ENCODE measurements around the gene LASP1NB.
A peak's percentile ranks its signal among the peaks of the same experiment; 100 is the strongest.

The LASP1NB gene

DNA sequence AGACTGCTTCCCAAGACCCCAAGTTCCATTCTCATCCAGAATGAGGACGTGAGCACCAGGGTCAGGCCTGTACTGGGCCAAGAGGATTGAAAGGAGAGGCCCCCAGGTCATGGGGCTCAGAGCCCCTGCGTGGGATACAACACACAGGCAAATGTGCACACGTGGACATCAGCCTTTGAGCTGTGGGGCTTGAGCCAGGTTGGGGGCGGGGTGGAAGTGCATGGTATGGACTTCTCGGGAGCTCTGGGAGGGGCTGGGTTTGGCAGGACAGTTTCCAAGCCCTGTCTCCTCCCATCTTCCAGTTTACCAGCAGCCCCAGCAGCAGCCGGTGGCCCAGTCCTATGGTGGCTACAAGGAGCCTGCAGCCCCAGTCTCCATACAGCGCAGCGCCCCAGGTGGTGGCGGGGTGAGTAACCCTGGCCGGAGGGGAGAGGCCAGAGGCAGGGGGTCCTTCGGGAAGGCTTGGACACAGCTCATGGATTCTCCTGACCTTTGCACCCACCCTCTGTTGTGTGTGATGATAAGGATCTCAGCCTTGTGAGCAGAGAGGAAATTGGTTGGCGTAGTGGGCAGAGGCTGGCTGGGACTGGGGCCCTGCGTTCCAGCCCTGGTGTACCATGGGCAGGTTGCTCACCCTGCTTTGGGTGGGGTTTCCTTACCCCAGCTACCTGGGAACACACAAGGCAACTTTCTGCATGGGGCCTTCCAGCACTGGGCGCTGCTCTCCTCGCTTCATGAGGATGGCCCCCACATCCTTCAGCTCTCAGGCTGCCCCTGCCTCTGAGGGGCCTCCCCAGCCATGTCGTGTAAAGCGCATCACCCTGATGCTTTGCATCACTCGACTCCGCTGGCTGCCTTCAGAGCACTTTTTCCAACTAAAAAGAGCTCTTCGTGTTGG lies 10.4 kb upstream of the LASP1NB start (continued):
- no peak for TF ChIP-seq ISX (CRISPR knock-in tag; conservative IDR thresholded peaks at IDR 0.05)
- TF ChIP-seq ZNF713 (CRISPR knock-in tag; IDR thresholded peaks at IDR 0.05): no peak
- TF ChIP-seq ZNF326 (CRISPR knock-in tag; IDR thresholded peaks at IDR 0.05; ENCODE audit: borderline replicate concordance): no peak
- TF ChIP-seq ZNF598 (CRISPR knock-in tag; IDR thresholded peaks at IDR 0.05; ENCODE audit: borderline replicate concordance): no peak
- no peak for TF ChIP-seq RNF2 (conservative IDR thresholded peaks at IDR 0.05; ENCODE audit: low read depth)
- TF ChIP-seq ZNF773 (CRISPR knock-in tag; IDR thresholded peaks at IDR 0.05; ENCODE audit: borderline replicate concordance): no peak
- no peak for TF ChIP-seq MEIS2 (CRISPR knock-in tag; IDR thresholded peaks at IDR 0.05)
- TF ChIP-seq SOX6 (IDR thresholded peaks at IDR 0.05): no peak
- peak; percentile 92 for TF ChIP-seq SOX6 (CRISPR knock-in tag; IDR thresholded peaks at IDR 0.05)
- TF ChIP-seq ZMYM2 (CRISPR knock-in tag; IDR thresholded peaks at IDR 0.05): peak; percentile 81; the same call in 1 of the 2 replicates
- TF ChIP-seq ZFP41 (CRISPR knock-in tag; IDR thresholded peaks at IDR 0.05; ENCODE audit: borderline replicate concordance): no peak
- no peak for TF ChIP-seq SRF (IDR thresholded peaks at IDR 0.05; ENCODE audit: low read depth, low read length)
- no peak for TF ChIP-seq KDM1A (CRISPR knock-in tag; IDR thresholded peaks at IDR 0.05)
- no peak; the same call in 1 of the 2 replicates for TF ChIP-seq SPEN (CRISPR knock-in tag; IDR thresholded peaks at IDR 0.05; ENCODE audit: low read depth)
- TF ChIP-seq, protein P1, sequence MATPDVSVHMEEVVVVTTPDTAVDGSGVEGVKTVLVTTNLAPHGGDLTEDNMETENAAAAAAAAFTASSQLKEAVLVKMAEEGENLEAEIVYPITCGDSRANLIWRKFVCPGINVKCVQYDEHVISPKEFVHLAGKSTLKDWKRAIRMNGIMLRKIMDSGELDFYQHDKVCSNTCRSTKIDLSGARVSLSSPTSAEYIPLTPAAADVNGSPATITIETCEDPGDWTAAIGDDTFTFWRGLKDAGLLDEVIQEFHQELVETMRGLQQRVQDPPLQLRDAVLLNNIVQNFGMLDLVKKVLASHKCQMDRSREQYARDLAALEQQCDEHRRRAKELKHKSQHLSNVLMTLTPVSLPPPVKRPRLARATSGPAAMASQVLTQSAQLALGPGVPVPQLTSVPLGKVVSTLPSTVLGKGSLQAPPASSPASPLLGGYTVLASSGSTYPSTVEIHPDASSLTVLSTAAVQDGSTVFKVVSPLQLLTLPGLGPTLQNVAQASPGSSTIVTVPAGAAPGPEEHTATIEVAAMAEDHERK (CRISPR knock-in tag; IDR thresholded peaks at IDR 0.05; ENCODE audit: low read depth): no peak
- TF ChIP-seq TOPORS (CRISPR knock-in tag; IDR thresholded peaks at IDR 0.05): no peak
- TF ChIP-seq ZNF260 (CRISPR knock-in tag; IDR thresholded peaks at IDR 0.05; ENCODE audit: borderline replicate concordance, low read depth): no peak
- no peak; the same call in none of the 2 replicates for TF ChIP-seq PITX1 (CRISPR knock-in tag; IDR thresholded peaks at IDR 0.05)
- no peak for TF ChIP-seq TCF7L2 (IDR thresholded peaks at IDR 0.05; ENCODE audit: low read depth, low read length)
- no peak for TF ChIP-seq MAF1 (CRISPR knock-in tag; IDR thresholded peaks at IDR 0.05; ENCODE audit: borderline replicate concordance)
- TF ChIP-seq, protein P2, sequence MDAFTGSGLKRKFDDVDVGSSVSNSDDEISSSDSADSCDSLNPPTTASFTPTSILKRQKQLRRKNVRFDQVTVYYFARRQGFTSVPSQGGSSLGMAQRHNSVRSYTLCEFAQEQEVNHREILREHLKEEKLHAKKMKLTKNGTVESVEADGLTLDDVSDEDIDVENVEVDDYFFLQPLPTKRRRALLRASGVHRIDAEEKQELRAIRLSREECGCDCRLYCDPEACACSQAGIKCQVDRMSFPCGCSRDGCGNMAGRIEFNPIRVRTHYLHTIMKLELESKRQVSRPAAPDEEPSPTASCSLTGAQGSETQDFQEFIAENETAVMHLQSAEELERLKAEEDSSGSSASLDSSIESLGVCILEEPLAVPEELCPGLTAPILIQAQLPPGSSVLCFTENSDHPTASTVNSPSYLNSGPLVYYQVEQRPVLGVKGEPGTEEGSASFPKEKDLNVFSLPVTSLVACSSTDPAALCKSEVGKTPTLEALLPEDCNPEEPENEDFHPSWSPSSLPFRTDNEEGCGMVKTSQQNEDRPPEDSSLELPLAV (CRISPR knock-in tag; conservative IDR thresholded peaks at IDR 0.05; ENCODE audit: low read depth): no peak
- TF ChIP-seq PCBP1 (IDR thresholded peaks at IDR 0.05; ENCODE audit: borderline replicate concordance, low read depth, low read length): 0 out of 2 replicates have a peak, but pooled peaks have one; percentile 76
- peak; percentile 74 for TF ChIP-seq SKI (IDR thresholded peaks at IDR 0.05; ENCODE audit: partially characterized antibody)
- TF ChIP-seq, protein P3, sequence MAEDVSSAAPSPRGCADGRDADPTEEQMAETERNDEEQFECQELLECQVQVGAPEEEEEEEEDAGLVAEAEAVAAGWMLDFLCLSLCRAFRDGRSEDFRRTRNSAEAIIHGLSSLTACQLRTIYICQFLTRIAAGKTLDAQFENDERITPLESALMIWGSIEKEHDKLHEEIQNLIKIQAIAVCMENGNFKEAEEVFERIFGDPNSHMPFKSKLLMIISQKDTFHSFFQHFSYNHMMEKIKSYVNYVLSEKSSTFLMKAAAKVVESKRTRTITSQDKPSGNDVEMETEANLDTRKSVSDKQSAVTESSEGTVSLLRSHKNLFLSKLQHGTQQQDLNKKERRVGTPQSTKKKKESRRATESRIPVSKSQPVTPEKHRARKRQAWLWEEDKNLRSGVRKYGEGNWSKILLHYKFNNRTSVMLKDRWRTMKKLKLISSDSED (CRISPR knock-in tag; IDR thresholded peaks at IDR 0.05): no peak
- TF ChIP-seq AGO2 (optimal IDR thresholded peaks at IDR 0.05; ENCODE audit: low read depth, low read length): no peak
- no peak for TF ChIP-seq ZNF225 (CRISPR knock-in tag; IDR thresholded peaks at IDR 0.05)
- TF ChIP-seq ETV6 (CRISPR knock-in tag; conservative IDR thresholded peaks at IDR 0.05): no peak
- no peak for TF ChIP-seq NFIB (CRISPR knock-in tag; IDR thresholded peaks at IDR 0.05; ENCODE audit: borderline replicate concordance)
- no peak for TF ChIP-seq ZNF256 (CRISPR knock-in tag; conservative IDR thresholded peaks at IDR 0.05)

All from HepG2 (cell line).